Stimulated activated CD4-positive, alpha-beta T cell treated with anti-CD3 and anti-CD28 coated beads, Interleukin-1b, Interleukin-23, amount 100 ng/mL, for 1 hour (primary cell): ENCODE results near the gene APEX2.
"Not testable (repeated sequence)": the region's sequence is repeated elsewhere in the genome, so short reads cannot be mapped to it uniquely, and the experiment has no call there.

Experiments used
- DNase-seq, 2 donors: peaks; one replicate each; pipeline ENCODE4 v3.0.0-alpha.2; 2020; ENCODE audit warnings: low read depth in 2 of 2

APEX2 gene

GRCh38 chrX:55011294-55011693 lies 11.1 kb downstream of the APEX2 start:
- no peak for DNase-seq

DNA sequence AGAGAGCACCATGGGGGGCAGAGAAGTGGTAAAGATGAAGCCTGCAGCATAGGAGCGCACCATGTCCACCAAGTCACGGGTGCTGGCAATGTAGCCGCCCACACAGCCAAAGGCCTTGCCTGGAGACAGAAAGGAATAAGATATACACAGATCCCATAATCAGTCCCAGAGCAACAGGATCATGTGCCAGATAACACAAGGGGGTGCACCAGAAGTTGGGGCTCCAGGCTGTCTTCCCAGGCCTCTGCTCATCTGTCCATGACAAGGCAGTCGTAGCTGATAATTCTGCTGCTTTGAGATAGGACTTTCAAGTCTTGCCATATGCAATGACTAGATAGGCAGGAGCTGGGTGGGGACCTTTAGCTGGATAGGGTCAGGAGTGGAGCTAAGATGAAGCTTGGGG lies 14.7 kb downstream of the APEX2 start:
- DNase-seq, result no peak

GRCh38 chrX:55026143-55026542 lies 26.0 kb downstream of the APEX2 start:
- DNase-seq, result no peak

GRCh38 chrX:55026840-55027239 lies 26.7 kb downstream of the APEX2 start:
- DNase-seq, result no peak

DNA sequence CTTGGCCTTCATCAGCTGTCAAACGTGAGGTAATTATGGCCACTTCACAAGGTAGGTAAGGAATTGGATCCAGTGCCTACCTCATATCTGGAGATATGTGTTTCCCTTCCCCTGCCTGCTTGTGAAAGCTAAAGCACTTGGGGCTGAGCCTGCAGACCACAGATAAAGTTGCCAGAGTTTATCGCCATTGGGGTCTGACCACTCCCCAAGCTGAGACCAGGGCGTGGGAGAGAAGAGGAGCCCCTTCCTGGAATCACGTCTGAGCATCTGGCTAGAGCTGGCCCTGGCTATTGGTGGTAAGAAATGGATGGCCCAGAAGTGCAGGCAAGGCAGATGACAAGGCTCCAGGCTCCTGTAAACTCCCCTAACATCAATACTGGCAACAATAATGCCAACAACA lies 27.9 kb downstream of the APEX2 start:
- DNase-seq, result no peak

DNA sequence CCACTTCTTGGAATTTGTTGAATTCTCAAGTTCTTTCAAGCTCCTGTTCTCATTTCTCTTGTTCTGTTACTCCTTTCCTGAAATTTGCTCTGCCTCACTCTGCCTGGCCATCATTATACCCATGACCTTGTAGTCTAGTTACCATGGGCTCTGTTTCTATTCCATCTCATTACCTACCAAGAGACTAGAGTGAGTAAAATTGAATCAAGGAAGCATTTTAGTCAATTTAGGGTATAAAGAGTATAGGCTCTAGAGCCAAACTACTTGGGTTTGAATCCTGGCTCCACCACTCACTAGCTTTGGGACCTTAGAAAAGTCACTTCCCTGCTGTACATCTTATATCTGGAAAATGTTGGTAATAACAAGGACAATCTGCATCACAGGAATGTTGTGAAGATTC lies 28.4 kb downstream of the APEX2 start:
- DNase-seq, result no peak

DNA sequence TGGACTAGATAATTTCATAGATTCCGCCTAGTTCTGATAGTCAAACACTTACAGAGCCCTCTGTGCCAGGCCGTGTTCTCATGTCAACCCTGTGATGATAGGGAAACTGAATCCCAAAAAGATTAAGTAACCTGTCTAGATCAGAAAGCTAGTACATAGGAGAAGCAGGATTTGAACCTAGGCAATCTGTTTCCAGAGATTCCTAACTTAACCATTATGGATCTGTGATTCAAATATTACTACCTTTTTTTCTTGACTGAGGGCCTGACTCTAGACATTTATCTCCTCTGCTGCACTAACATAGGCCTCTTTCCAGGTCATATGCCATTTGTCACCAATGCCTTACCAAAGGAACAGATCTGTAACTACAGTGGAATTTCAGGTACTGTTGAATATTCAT lies 29.1 kb downstream of the APEX2 start:
- no peak for DNase-seq

DNA sequence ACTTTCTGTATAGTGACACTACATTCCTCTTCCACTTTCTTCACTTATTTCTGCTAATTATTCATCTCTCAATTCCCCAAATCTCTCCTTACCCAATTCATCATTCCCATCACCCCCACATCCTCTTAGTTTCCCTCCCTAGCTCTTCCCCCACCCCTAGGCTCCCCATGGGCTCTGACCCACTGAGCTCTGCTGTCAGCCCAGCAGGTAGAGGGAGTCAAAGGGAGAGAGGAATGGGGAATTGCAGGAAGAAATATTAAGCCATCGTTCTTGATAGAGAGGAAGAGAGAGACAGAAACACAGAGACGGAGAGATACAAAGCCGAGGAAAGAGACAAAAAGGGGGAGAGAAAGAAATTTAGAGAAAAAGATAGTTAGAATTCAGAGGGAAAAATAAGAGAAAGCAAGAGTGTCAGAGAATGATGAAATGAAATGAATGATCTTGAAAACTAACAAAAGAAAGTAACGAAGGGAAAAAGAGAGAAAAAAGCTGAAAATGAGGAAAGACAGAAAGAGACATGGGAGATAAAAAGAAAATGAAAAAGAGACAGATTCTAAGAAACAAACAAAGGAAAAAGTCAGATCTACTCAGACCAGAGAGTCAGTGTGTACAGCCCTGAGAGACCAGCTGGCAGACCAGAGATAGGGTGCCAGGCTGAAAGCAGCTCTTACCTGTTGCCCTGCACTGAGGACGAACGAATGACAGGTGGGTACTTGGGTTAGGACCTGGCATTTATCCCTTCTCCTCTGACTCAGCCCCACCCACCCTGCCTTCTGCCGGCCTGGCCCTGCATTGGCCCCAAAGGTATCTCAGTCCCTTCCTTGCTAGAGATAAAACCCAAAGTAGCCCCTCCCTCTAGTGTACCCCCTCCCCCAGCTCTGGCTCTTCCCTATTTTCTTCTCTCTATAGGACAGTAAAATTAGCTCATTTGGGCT lies 30.4 kb downstream of the APEX2 start, which contains the start of gene ALAS2:
ALAS2 (minus strand) TSS at position 707 of the 935 bp plus-strand sequence. CDS start 4,977 bp downstream, outside the sequence.
- DNase-seq, result no peak

DNA sequence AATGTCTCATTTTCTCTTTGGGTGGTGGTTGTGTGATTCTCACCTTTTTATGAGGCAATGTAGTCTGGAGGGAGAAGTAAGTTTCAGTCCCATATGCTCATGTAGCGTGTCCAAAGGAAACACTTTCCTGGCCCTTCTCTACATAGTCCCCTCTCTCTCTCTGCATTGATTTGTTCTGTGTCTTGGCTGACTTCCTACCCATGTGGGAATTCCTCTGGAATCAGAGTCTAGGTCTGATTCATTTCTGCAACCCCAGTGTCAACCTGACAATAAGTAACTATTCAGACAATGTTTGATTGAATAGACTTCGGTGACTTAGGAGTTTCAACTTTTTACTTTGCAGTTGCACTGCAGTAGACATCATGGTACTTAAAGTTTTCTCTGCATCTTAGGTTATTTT lies 33.3 kb downstream of the APEX2 start:
- no peak for DNase-seq

- DNase-seq, result no peak
Observed at GRCh38 chrX:55039471-55039870, 39.3 kb downstream of the APEX2 start.

- DNase-seq, result no peak
Observed at GRCh38 chrX:55041514-55041913, 41.4 kb downstream of the APEX2 start.

DNA sequence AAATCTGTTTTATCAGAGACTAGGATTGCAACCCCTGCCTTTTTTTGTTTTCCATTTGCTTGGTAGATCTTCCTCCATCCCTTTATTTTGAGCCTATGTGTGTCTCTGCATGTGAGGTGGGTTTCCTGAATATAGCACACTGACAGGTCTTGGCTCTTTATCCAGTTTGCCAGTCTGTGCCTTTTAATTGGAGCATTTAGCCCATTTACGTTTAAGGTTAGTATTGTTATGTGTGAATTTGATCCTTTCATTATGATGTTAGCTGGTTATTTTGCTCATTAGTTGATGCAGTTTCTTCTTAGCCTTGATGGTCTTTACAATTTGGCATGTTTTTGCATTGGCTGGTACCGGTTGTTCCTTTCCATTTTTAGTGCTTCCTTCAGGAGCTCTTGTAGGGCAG lies 50.4 kb downstream of the APEX2 start:
- not testable (repeated sequence) for DNase-seq

GRCh38 chrX:55056820-55057674 lies 56.9 kb downstream of the APEX2 start:
- DNase-seq, result no peak

DNA sequence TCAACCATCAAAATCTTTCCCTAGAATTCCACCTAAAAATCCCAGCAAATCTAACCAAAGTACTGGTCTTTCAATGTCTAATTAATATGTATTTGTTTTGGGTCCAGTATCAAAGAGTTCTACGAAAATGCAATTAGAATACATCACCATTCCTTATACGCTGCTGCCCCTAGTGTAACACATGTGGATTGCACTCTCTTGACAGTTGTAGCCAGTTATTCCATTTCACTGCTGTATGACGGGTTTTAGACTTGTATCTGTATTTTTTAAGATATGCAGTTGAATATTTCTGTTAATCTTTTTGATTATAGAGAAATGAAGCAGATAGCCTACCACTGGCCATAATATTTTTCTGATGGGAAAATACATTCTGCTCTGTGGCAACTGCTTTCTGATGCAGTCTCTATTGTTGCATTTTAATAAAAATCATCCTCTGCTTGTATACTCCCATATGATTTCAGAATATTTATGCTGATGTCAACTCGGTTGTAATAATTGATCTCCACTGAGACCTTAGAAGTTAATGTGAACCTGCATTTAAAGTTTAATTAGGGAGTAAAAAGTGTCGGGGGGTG lies 57.6 kb downstream of the APEX2 start:
- no peak for DNase-seq
